HG02623 (cell line): Measurements from ENCODE around the gene INPP4A.
"Not testable (repeated sequence)": the region's sequence is repeated elsewhere in the genome, so short reads cannot be mapped to it uniquely, and the experiment has no call there.

Experiments used
- ATAC-seq: cut with Tn5 transposase; IDR thresholded peaks from one replicate; pipeline ENCODE4 v1.9.1; 2021; ENCODE audit warnings: moderate library complexity; ENCODE audit not compliant: unreplicated experiment

The INPP4A gene

DNA sequence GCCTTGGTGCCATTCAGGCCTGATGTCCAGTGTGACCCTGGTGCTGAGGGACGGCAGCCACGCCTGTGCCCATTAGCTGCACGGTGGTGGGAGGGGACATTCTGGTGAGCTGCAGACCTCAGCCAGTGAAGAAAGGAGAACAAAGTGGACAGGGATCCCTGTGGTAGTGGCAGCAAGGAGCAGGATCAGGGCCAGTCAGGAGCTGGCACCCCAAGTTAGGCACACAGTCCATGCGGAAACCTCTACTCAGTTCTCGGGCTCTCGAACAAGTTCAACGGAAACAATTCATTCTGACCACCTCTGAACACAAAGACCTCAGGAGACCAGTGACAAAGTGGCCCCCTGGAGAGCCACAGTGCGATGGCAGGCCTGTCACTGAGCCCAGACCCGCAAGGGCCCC lies 133.6 kb downstream of the INPP4A start:
- ATAC-seq: no peak

DNA sequence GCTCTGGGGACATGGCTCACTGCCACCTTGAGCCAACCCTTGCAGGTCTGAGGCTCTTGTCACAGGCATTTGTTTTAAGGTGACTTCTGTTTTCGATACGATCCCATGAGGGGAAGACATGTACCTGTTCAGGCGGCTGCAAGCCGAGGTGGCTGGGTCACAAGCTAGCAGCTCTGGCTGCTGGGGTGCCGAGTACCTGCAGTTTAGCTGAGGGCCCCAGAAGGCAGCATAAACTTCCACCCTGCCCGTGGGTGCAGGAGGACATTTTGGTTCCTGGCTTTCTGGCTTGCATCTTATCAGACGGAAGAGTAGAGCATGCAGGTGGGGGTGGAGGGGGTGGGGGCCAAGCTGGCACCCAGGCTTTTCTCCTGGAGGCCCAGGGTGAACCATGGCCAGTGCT lies 135.3 kb downstream of the INPP4A start:
- no peak for ATAC-seq

DNA sequence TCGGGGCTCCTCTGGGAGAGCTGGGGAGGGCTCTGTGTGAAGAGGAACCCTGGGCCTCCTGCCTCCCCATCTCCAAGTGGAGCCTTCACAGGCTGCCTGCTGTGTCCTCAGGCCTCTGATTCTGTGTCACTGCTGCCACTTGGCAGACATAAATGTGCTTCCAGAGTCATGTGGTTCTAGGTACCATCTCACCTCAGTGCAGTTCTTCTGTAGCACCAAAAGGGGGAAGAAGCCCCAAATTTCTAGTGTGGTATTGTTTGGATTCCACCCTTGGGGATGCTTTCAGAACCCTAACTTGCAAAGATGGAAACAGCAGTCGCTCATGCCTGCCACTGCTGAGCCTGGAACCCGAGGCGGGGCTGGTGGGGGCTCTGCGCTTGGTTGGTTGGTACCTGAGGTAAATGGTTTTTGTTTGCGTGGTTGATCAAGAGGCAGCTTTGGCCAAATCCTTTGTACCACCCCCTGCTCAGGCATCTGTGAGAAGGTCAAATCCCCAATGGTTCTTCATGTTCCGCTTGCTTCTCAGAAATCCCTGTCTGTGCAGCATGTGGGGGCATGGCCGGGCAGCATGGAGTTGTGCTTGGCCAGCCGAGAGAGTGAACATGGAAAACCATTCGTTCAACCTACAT lies 136.1 kb downstream of the INPP4A start:
- no peak for ATAC-seq

DNA sequence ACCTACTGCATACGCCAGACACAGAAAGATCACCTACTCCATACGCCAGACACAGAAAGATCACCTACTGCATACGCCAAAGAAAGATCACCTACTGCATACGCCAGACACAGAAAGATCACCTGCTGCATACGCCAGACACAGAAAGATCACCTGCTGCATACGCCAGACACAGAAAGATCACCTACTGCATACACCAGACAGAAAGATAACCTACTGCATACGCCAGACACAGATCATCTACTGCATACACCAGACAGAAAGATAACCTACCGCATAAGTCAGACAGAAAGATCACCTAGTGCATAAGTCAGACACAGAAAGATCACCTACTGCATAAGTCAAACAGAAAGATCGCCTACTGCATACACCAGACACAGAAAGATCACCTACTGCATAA lies 137.9 kb downstream of the INPP4A start:
- no peak for ATAC-seq

DNA sequence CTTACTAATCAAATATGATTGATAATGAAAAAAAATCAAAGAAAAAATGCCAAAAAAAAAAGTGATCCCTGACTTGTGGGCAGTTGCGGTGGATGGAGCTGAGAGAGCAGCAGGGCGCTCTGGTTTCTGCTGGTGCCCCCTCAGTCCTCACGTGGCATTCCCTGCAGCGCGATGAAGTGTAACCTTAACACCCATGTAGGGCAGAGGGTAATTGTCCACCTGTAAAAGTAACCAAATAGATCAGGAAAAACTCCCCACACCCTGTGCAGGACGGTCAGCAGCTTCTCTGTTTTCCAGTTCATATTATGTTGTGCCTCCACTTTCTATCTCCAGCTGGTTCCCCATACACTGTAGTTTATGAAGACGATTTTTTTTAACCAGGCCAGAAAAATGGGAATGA lies 138.6 kb downstream of the INPP4A start:
- no peak for ATAC-seq

DNA sequence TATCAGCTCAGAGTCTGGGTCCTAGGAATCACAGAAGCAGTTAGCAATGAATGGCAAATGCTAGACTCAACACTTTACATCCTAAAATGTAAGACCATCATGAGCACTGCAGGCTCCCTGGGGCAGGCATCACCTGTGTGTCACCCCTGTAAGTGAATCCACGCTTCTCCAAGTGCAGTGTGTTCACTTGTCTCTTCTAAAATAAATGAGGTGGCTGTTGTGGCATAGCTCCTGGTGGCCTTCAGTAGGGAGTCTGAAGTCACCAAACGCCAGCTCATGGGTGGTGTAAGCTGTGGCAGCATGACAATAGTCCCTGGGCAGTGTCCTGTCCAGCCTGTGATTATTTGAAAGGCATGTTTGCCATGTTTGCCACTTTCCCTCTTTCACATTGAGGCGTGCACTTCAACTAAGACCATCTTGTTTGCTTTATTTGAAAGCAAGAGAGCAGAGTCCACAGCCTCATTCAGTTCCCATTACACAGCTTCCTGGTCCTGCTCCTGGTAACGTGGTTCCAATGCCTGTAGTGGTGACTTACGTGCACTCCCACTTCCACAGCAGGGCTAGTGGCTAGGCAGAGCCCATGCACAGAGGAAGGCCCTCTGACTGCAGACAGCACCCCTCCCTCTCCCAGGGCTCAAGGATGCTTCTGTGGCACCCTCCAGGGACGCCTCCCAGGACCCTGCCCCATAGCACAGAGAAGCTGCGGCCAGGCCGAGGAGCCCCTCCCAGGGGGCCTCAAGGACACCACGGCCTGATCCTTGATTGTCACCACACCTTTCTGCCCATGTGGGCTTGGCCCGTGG lies 139.4 kb downstream of the INPP4A start:
- no peak for ATAC-seq

DNA sequence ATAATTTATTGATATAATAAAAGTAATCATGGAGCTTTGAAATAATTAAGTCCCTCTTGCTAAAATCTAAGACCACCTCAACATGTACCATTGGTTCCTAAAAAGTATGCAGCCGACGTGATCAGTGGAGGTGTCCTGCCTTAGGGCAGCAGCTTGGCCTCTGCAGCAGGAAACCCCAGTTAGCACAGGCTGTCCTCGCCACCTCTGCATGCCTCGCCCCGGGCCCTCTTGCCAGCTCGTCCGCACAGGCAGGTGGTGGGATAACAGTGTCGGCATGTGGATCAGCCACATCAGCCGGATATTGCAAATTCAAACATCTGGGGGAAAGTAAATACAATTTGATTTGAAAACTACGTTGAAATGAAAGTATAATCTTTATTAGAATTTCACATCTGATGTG lies 140.7 kb downstream of the INPP4A start:
- ATAC-seq: no peak

DNA sequence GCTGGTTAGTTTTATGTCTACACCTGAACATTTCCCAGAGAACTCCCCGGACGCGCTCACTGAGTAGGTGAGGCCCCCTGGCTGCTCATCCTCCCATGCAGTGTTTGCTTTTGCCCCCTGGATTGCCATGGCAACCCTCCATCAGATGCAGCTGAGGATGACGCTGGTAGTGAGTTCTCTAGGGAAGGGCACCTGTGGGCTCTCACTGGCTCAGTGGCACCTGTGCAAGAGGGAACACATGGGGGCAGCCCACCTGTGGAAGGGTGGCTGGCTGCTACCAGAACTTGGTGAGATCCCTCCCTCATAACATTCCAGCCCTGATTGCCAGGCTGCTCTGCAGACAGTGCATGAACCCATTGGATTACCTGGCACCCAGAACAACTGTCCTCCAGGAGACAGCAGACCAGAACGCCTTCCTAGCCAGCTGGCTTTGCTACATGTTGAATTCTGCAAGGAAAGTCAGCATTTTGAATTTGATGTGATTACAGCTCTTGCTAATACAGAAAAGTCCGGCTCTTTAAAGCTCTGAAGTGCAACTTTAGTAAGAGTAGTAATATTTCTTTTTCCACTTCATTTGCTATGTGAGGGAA lies 142.0 kb downstream of the INPP4A start:
- ATAC-seq: no peak

DNA sequence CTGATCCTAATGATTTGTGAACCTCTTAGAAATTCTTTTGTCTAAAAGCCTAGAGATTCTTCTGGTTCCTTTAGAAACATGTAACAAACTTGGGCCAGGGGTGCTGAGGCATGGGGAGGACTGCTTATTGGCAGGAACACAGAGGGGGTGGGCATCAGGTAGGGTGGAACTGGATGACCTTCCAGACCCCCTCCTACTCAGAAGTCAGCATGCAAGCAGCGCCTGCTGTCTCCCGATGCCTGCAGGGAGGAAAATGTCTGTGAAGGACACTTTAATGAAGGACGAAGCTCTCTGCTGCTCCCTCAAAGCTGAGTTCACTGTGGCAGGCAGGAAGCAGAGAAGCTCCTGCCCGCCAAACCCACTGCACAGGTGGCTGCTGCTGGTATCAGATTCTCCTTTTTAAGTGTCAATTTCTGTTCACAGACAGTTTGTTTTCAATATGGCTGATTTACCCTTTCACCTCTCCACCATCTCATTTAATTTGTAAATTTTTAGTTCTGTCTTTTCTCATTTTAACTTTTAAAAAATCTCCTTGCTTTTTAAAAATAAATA lies 144.3 kb downstream of the INPP4A start:
- ATAC-seq: no peak

DNA sequence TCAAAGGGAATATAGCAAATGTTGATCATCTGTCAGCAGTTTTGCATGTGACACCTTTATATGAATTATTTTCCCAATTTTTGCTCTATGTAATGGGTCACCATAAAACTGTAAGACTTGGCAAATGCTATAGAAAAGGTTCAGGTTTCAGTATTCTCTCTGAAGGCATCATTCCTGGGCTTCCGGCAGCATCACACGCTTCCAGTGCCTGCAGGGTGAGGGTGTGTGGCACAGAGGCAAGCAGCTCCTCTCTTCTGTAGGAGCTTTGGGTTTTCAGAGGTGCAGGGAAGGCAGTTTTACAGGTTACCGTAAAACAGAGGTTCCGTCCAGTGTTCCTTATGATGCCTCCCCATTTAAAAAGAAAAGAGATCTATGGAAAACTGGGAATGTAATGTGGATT lies 144.8 kb downstream of the INPP4A start:
- ATAC-seq: no peak

DNA sequence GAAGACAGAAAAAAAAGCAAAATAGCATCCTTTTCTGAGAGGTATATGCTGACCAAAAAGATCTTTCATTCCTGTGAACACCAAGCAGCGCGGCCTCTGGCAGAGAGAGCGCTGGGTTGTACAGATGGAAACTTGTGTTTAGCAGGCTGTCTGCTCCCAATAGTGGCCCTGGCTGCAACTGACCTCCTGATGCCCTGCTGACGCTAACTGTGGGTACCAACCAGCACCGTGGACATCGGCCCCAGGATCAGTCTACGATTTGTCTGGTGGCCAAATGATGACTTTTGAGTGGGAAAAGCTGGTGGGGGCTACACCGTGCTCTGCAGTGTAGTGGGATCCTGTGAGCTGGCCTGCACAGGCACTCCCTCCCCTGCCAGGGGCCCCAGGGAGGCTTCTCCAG lies 147.9 kb downstream of the INPP4A start:
- no peak for ATAC-seq

DNA sequence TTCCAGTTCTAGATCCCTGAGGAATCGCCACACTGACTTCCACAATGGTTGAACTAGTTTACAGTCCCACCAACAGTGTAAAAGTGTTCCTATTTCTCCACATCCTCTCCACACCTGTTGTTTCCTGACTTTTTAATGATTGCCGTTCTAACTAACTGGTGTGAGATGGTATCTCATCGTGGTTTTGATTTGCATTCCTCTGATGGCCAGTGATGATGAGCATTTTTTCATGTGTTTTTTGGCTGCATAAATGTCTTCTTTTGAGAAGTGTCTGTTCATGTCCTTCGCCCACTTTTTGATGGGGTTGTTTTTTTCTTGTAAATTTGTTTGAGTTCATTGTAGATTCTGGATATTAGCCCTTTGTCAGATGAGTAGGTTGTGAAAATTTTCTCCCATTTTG lies 150.0 kb downstream of the INPP4A start:
- not testable (repeated sequence) for ATAC-seq

DNA sequence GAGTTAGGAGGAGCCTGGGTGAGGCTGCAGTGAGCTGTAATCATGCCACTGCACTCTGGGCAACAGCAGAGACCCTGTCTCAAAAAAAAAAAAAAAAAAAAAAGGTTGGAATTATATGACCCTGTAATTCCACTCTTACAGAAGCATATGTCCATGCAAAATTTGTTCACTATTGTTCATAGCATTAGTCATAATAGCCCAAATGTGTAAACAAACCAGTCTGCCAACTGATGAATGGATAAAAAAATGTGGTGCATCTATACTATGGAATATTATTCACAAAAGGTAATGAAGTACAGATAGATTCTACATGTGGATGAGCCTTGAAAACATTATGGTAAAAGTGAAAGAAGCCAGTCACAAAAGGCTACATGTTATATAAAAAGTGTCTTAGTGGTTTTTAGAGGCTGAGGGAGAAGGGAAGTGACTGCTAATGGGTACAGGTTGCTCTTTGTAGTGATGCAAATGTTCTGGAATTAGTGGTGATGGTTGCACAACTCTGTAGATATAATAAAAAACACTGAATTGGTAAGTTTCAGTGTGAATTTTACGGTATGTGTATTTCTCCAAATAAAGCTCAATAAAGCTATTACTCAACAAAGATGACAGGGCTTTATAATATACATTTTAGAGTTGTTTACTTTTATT lies 154.2 kb downstream of the INPP4A start:
- no peak for ATAC-seq

DNA sequence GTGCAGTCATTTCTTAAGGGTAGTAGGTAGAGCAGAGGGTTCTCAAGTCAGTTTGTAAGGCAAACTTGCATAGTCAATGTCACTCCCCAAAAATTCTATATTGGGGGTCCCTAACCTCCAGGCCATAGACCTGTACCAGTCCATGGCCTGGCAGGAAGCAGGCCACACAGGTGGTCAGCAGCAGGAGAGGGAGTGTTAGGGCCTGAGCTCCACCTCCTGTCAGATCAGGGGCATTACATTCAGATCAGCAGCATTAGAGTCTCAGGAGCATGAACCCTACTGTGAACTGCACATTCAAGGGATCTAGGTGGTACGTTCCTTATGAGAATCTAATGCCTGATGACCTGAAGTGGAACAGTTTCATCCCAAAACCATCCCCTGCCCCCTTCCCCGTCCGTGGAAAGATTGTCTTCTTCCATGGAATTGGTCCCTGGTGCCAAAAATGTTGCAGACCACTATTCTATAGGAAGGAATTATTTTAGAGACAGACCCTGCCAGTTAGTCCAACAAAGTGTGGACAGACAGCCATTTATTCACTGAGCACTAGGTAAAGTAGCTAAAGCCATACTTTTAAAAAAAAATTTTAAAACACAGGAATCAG lies 157.0 kb downstream of the INPP4A start:
- ATAC-seq: no peak

DNA sequence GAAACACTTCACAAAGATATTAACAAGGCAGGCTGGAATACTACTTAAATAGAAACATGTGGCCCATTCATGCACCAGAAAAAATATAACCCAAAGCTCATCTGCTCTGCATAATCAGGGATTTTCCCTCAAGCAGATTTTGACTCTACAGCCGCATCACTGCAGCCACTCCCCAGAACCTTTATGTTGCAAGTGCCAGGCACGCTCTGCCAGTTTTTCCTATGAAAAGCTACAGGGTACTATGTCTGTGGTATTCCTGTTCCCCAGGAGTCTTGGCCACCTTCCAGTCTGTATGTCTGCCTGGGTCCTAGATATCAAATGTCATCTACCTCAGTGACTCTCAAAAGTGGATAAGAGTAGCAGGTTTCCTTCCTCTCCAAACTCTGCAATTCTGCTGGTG lies 159.9 kb downstream of the INPP4A start:
- no peak for ATAC-seq

DNA sequence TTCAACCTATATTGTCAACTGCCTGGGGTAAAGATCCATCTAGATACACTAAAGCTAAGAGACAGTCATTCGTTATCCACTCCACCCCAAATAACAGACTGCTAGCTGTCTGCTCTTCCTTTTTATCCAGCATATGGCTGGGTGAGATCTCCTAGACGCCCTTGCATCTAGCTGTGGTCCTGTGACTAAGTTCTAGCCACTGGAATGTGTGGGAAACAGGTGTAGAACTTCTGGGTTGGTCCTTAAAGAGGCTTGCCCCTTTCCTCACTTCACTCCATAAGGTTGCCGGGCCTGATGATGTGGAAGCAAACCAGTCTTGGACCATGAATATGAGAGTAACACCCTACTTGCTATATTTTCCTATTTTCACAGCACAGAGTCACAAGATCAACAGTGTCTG lies 160.4 kb downstream of the INPP4A start:
- no peak for ATAC-seq

DNA sequence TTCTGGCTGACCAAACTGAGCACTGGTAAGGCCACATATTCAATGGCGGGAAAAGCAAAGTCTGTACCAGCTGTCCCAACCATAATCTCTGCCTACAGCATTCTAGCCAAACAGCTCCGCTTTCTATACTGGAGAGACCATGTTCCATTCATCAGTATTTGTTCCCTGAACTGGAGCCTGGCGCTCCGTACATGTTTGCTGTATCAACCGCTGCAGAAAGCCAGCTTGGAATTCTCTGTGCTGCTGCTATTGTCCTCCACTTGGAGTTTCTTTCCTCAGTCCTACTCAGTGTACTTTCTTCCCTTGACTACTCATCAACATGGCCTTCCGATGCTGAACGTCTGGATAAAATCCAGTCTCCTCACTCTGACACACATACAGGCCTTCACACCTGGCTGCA lies 161.8 kb downstream of the INPP4A start:
- no peak for ATAC-seq

DNA sequence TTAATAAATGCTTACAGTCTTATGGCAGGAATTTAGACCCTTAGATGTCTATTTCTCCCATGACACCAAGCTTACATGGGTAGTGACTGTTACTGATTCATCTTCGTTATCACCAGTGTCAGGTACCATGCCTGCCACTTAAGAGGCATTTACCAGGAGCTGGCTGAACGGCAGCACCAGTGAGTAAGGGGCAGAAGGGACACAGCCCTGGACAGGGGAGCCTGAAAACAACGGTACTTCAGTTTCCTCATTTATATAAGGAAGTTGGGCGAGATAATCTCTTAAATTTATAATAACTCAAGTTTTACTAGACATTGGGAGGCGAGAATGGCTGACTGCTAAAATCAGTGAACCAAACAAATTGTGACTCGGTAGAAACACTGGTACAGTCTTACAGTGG lies 162.4 kb downstream of the INPP4A start:
- ATAC-seq: no peak

DNA sequence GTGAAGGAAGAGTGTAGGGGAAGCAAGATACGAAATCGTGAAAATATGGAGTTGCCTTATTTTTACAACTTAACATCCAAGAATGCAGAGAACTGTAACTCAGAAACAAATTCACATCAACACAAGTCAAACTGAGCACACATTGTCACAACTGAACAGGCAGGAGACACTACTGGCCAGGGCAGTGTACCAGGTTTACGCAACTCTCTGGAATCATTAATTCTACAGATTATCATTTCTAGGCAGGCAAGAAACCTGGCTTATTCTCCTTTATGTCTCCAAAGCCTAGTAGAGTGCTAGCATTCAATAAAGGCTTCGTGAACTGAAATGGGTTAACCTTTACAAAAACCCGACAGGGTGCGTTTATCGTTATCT lies 163.1 kb downstream of the INPP4A start:
- ATAC-seq: no peak

DNA sequence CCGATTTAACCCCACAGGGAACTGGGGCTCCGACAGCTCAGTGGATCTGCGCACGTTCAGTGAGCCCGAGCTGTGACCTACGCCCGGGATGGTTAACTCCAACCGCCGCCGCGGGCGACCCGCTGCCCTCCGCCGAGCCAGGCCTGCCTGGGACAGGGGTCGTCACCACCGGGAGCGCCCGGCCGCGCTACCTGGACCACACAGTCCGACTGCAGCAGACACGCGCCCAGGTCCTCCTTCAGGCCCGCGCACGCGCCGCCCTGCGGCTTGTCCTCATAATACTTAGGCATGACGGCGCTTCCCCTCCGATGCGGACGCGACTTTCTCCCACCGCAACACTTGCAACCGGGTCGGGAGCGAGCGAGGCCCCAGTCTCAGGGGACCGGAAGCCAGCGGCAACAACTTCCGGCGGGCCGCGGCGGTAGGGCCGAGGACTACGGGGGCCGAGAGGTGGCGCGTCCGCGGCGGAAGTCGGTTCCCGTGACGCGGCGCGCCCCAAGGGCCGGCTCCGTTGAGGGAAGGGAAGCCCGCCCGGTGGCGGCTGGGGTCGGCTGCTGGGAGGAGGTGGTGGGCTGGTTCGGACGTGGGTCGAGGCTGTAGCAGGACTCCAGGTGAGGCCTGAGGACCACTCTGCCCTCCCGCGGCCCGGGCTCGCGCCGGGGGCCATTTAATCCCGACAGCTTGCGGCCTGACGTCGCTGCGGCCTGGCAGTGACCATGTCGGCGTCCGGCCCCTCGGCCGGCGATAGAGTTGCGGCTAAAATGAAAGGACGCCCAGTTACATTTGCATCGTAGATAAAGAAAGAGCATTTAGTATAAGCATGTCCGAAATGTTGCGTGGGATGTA lies 163.7 kb downstream of the INPP4A start, which contains the start of the genes COA5 and UNC50:
TSS of gene COA5 (minus strand) at position 397 of the 846 bp plus-strand sequence. CDS start at position 290, 107 bp downstream.
TSS of gene UNC50 (plus strand) at position 474 of the 846 bp plus-strand sequence. CDS start 1,171 bp downstream, outside the sequence.
- peak; percentile 85 for ATAC-seq
